Esophagus (tissue), 2 donors: ENCODE measurements around the gene IMMP2L. TPM values are rescaled to one million over a fixed set of nuclear protein-coding genes. Genes with fewer than 3 reads are reported as not detected.

ENCODE experiments used
- H3K27ac ChIP-seq, 2 donors: one replicate each; pipeline ENCODE4 v1.5.1; 2013; ENCODE audit warnings: low read depth in 2 of 2, mild to moderate bottlenecking in 2 of 2, inconsistent platforms in 1 of 2, low read length in 1 of 2, moderate library complexity in 1 of 2
- H3K27me3 ChIP-seq, 2 donors: one replicate each; pipeline ENCODE4 v1.6.1; 2013; ENCODE audit warnings: low read length in 2 of 2, control low read depth in 1 of 2, mild to moderate bottlenecking in 1 of 2; ENCODE audit not compliant: insufficient read depth in 2 of 2, control insufficient read depth in 1 of 2
- H3K36me3 ChIP-seq, 2 donors: one replicate each; pipeline ENCODE4 v1.6.1; 2013; ENCODE audit warnings: low read length in 1 of 2; ENCODE audit not compliant: control insufficient read depth in 2 of 2, insufficient read depth in 2 of 2
- H3K4me1 ChIP-seq, 2 donors: one replicate each; pipeline ENCODE4 v1.6.1; 2013; ENCODE audit warnings: low read length in 1 of 2; ENCODE audit not compliant: control insufficient read depth in 2 of 2, insufficient read depth in 2 of 2
- H3K4me3 ChIP-seq, 2 donors: one replicate each; pipeline ENCODE4 v1.5.1; 2013; ENCODE audit warnings: low read length in 2 of 2, mild to moderate bottlenecking in 2 of 2, low read depth in 1 of 2, moderate library complexity in 1 of 2
- H3K9me3 ChIP-seq, 2 donors: one replicate each; pipeline ENCODE4 v1.6.1; 2013; ENCODE audit warnings: mild to moderate bottlenecking in 2 of 2, low read depth in 1 of 2, low read length in 1 of 2, moderate library complexity in 1 of 2; ENCODE audit not compliant: control insufficient read depth in 2 of 2, insufficient read depth in 1 of 2
- WGBS, 2 donors: extraction: QIAGEN DNeasy Blood & Tissue Kit; methylation state at CpG; one replicate each; pipeline ENCODE4 v1.1.7; 2013; 5-methylcytosine and 5-hydroxymethylcytosine counted together
- polyA plus RNA-seq, 2 donors: library from polyadenylated mRNA; stranded (reverse); fragments of 200-250 nt; gene quantifications; one replicate each; pipeline ENCODE4 v1.2.3, GENCODE V29; 2013
- donor health status: healthy with polysubstance abuse.
- donor health status: Bipolar disorder and iron deficiency.

Gene IMMP2L
- polyA plus RNA-seq, 2 donors = 6.5 to 14.5 TPM

DNA sequence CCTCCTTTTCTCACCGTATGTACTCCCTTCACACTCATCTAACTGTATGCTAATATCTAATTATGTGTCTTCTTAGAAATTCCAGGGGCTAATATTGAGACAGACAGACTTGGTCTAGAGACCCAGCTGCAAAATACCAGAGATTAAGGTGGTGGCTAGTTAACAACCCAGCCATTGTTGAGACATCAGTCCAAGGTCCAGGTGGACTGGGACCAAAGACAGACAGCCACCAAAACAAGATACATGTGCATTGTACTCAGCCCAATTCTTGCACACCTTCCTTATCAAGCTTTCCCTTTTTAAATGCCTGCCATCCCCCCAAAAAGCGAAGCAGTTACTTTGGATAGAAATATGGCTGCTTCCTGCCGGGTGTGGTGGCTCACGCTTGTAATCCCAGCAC is 514.7 kb downstream of the IMMP2L start:
- WGBS, 2 donors = 95 to 97% methylated on average over 4 of the region's 4 CpGs
- H3K4me3 ChIP-seq = no peak overlapping the region

DNA sequence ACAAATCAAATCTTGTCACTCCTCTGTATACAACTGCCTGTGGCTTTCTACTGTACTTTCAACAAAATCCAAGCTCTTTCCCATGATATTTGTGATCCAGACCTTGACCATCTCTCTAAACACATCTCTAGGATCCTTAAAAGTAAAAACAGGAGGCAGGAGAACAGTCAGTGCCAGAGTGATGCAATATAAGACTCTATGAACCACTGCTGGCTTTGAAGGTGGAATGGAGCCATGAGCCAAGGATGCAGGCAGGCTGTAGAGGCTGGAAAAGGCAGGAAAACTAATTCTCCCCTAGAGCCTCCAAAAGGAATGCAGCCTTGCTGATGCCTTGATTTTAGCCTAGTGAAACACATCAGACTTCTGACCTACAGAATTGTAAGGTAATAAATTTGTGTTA is 516.8 kb downstream of the IMMP2L start:
- Histone ChIP-seq H3K9me3 (no peaks in the 10 kb centered on the region), H3K27ac (no peak overlapping the region), H3K27me3 (no peaks in the 10 kb centered on the region), H3K4me3 (no peak overlapping the region), H3K4me1 (no peaks in the 10 kb centered on the region), H3K36me3 (no peaks in the 10 kb centered on the region)

More for the DNA sequence above, 514.7 kb downstream of the IMMP2L start:
- H3K27ac ChIP-seq = no peak overlapping the region
- H3K9me3 ChIP-seq = no peaks in the 10 kb centered on the region
- no peaks in the 10 kb centered on the region for H3K36me3 ChIP-seq
- H3K27me3 ChIP-seq = no peaks in the 10 kb centered on the region
- no peaks in the 10 kb centered on the region for H3K4me1 ChIP-seq

DNA sequence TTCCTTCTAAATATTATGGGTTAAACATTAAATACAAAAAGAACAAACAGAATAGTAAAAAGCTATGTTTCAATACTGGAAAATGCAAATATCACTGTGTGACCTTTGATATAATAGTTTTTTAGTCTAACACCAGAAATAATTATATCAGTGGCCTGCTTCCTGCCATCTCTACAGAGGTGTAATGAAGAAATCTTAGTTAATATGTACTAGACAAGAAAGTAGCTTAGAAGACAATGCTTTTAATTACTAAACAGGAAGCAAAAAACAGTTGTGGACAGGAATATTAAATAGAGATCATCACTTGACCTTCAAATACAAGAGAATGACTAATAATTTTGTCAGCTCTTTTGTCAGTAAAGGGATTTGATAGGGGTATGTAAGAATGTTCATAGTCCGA is 518.7 kb downstream of the IMMP2L start:
- H3K4me3 ChIP-seq = no peak overlapping the region
- H3K9me3 ChIP-seq = no peaks in the 10 kb centered on the region
- no peak overlapping the region for H3K27ac ChIP-seq
- H3K36me3 ChIP-seq = no peaks in the 10 kb centered on the region
- no peaks in the 10 kb centered on the region for H3K27me3 ChIP-seq
- no peaks in the 10 kb centered on the region for H3K4me1 ChIP-seq
- 90 to 98% methylated on average over 1 of the region's 1 CpG for WGBS, 2 donors

DNA sequence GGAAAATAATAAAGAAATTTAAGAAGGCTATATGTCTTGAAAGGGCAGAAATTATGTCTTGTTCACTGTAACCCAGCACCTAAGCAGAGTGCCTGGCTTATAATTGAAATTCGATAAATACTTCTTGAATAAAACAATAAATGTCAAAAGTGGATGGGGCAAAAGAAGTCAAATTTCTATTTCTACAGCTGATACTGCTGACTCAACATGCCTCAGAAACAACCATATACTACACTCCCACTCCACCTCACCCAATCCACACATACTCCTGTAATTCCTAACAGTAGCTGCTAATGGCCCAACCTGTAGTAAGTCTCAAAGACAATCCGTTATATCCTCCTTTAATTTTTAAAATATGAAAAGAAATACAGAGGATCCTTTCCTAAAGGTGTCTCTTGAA is 519.5 kb downstream of the IMMP2L start:
- Histone ChIP-seq H3K36me3 (no peaks in the 10 kb centered on the region), H3K27me3 (no peaks in the 10 kb centered on the region), H3K4me3 (no peak overlapping the region), H3K4me1 (no peaks in the 10 kb centered on the region), H3K27ac (no peak overlapping the region), H3K9me3 (no peaks in the 10 kb centered on the region)
- 94% methylated on average over 2 of the region's 2 CpGs for WGBS, 2 donors

DNA sequence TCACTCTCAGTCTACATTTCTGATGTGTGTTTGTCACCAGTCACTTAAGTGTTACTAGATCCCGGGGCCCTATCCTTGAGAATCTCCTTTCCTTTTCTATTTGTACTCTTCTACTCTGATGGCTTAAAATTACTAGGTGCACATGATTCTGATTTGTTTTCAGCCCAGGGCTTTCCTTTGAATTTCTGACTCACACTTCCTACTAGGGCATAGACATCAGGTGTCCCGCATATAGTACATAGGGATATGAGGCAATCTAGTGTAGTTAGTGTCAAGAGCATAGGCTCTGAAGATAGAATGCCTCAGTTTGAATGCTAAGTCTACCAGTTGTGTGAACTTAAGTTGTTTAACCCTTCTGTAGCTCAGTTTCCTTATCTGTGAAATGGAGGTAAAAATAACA is 520.7 kb downstream of the IMMP2L start:
- 83 to 90% methylated on average over 2 of the region's 2 CpGs for WGBS, 2 donors
- Histone ChIP-seq H3K36me3 (no peaks in the 10 kb centered on the region), H3K27ac (no peak overlapping the region), H3K27me3 (no peaks in the 10 kb centered on the region), H3K9me3 (no peaks in the 10 kb centered on the region), H3K4me3 (no peak overlapping the region), H3K4me1 (no peaks in the 10 kb centered on the region)

DNA sequence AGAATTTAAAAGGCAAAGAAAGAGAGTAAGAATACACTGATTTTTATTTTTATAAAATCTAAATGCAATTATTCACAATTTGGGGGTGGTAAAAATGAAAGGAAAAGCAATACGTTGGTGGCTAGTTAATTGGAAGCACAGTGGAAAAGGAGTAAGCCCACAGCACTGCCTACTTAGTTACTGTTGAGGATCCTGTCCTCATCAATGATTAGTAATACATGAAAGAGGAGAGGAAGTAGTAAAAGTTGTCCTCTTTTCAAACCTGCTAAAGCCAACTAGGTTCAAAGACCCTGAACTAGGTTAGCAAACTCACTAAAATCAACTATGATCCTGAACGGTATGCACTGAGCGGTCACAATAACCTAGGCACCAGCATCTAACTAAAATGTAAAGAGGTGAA is 524.1 kb downstream of the IMMP2L start:
- WGBS, 2 donors = 89 to 90% methylated on average over 3 of the region's 3 CpGs
- Histone ChIP-seq H3K36me3 (no peaks in the 10 kb centered on the region), H3K27me3 (no peaks in the 10 kb centered on the region), H3K9me3 (no peaks in the 10 kb centered on the region), H3K4me3 (no peak overlapping the region), H3K4me1 (no peaks in the 10 kb centered on the region), H3K27ac (no peak overlapping the region)

DNA sequence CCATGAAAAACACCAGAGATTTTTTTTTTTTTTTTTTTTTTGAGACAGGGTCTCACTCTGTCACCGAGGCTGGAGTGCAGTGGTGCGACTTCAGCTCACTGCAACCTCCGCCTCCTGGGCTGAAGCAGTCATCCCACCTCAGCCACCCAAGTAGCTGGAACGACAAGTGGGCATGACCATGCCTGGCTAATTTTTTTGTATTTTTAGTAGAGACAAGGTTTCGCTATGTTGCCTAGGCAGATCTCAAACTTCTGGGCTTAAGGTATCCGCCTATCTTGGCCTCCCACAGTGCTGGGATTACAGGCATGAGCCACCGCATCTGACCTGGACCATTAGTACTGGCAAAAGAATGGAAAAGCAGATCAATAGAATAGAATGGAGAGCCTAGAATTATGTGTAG is 530.4 kb downstream of the IMMP2L start:
- Histone ChIP-seq H3K9me3 (no peaks in the 10 kb centered on the region), H3K36me3 (no peaks in the 10 kb centered on the region), H3K4me3 (no peak overlapping the region), H3K27ac (no peak overlapping the region), H3K4me1 (no peaks in the 10 kb centered on the region), H3K27me3 (no peaks in the 10 kb centered on the region)
- WGBS, 2 donors = 96 to 99% methylated on average over 7 of the region's 7 CpGs

DNA sequence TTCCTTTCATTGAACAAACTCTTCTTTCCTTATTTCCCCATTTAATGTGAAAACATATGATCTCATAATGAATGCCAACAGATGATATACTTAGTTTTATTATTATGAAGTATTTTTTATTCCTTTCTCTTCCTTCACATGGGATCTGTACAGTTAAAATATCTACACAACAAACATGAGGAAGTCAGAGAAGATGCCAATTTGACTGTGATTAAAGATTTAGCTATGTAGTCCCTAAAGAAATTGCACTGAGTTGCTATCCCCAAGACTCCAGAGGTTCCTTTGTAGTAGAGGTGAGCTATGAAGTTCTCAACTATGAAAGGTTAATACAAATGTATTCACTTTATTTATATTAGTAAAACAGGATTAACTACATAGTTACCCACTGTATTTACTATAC is 532.0 kb downstream of the IMMP2L start:
- Histone ChIP-seq H3K4me3 (no peak overlapping the region), H3K9me3 (no peaks in the 10 kb centered on the region), H3K27me3 (no peaks in the 10 kb centered on the region), H3K4me1 (no peaks in the 10 kb centered on the region), H3K27ac (no peak overlapping the region), H3K36me3 (no peaks in the 10 kb centered on the region)

DNA sequence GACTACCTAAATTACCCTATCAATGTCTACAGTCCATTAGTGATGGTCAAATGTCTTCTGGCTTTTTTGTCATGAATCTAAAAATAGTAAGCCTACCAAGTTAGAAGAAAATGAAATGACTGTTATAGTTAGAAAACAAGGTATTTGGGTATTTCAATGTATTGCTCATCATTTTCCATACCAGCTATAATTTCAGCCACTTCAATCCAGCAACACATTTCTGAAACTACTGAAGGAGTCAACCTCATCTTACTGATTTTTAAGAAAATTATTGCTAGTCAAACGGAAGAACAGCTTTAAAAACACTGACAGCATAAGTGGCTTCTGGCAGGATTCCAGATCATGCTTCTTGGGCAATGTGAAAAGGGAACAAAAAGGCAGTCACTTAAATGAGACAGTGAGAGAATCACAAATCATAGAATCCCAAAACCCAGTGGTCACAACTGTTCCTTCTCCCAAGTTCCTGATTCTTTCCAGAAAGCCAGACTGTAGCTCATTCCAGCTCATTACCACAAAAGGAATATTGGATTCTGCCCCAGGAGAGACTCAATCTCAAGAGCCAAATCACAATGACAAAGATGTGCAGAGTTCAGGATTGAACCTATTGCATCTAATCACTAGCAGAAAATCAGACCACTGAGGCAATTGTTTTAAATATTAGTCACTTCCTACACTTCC is 532.6 kb downstream of the IMMP2L start:
- Histone ChIP-seq H3K27me3 (no peaks in the 10 kb centered on the region), H3K27ac (no peak overlapping the region), H3K36me3 (no peaks in the 10 kb centered on the region), H3K4me1 (no peaks in the 10 kb centered on the region), H3K9me3 (no peaks in the 10 kb centered on the region), H3K4me3 (no peak overlapping the region)
- WGBS, 2 donors = 29 to 41% methylated on average over 1 of the region's 1 CpG

DNA sequence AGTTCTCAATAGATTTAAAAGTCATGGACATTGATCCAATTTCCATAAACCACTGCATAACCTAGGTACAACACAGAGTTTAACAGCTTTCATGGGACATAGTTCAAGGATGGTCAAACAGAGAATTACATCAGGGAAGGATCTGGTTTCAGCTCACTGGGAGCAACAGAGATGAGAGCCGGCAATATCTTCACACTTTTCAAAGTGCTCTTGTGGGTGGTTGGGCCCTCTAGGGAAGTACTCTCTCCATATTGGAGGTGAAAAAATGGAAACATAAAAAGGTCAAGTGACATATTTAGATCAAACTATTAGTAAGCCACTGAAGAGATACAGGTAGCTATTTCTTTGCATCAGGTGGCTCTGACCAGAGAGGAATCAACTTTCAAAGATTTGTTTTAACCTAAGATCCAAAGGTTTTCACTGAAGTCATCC is 533.1 kb downstream of the IMMP2L start:
- Histone ChIP-seq H3K4me1 (no peaks in the 10 kb centered on the region), H3K27me3 (no peaks in the 10 kb centered on the region), H3K36me3 (no peaks in the 10 kb centered on the region), H3K27ac (no peak overlapping the region), H3K9me3 (no peaks in the 10 kb centered on the region), H3K4me3 (no peak overlapping the region)
- 83 to 95% methylated on average over 1 of the region's 1 CpG for WGBS, 2 donors
